ENCODE data around the gene IRGC. TPM values are rescaled to one million over a fixed set of nuclear protein-coding genes. Genes with fewer than 3 reads are reported as not detected.
A peak's percentile ranks its signal among the peaks of the same experiment; 100 is the strongest.
"Not testable (repeated sequence)": the region's sequence is repeated elsewhere in the genome, so short reads cannot be mapped to it uniquely, and the experiment has no call there.

The IRGC gene
- total and polyA plus RNA-seq, 7 donors, result not detected

DNA sequence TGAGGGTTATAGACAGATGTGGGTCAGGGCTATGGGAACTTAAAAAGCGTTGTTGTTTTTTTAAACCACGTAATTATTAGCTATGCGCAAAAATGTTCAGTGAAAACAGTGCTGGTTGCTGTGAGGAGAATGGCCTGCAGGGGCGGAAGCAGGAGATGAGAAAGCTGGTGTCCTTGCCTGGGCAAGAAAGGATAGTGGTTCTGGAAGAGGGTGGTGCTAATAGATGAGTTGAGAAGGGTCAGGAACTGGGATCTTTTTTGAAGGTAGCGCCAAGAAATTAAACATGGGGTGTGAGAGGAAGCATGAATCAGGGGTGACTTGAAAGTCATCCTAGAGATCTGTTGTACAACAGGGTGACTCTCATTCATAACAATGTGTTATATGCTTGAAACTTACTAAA lies 43.6 kb downstream of the IRGC start:
- H3K27ac ChIP-seq, result no peak overlapping the region
- TF ChIP-seq, protein P1, sequence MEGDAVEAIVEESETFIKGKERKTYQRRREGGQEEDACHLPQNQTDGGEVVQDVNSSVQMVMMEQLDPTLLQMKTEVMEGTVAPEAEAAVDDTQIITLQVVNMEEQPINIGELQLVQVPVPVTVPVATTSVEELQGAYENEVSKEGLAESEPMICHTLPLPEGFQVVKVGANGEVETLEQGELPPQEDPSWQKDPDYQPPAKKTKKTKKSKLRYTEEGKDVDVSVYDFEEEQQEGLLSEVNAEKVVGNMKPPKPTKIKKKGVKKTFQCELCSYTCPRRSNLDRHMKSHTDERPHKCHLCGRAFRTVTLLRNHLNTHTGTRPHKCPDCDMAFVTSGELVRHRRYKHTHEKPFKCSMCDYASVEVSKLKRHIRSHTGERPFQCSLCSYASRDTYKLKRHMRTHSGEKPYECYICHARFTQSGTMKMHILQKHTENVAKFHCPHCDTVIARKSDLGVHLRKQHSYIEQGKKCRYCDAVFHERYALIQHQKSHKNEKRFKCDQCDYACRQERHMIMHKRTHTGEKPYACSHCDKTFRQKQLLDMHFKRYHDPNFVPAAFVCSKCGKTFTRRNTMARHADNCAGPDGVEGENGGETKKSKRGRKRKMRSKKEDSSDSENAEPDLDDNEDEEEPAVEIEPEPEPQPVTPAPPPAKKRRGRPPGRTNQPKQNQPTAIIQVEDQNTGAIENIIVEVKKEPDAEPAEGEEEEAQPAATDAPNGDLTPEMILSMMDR (IDR thresholded peaks at IDR 0.05), result no peak
- no peak overlapping the region for H3K4me3 ChIP-seq
- WGBS, 3 donors, result 75 to 81% (median 76%) methylated on average over 5 of the region's 5 CpGs
- no peak for ATAC-seq
- no peaks in the 10 kb centered on the region for H3K9me3 ChIP-seq
- H3K4me1 ChIP-seq, result peaks cover 3% of the 10 kb centered on the region
- intact Hi-C loops (cut with DNase I), result no loop called here
- no peaks in the 10 kb centered on the region for H3K27me3 ChIP-seq (ENCODE audit: insufficient read depth in 3 of 3, low read length in 2 of 3)
- no peaks in the 10 kb centered on the region for H3K36me3 ChIP-seq (ENCODE audit: insufficient read depth in 1 of 2, low read depth in 1 of 2)
- DNase-seq, result no peak

DNA sequence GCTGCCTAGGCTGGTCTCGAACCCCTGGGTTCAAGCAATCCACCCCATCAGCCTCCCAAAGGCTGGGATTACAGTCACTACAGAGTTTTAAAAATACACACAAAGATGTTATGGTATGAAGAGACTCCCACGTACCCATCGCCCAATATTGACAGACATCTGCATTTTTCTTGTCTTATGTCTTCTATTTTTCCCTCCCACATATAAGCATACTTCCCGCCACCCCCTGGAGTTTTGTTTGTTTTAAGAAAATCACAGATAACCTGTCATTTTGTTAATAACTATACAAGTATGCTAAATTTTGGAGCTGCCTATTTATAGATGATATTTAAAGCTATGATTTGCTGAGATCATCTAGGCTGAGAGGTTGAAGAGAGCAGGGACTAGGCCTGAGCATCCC lies 45.1 kb downstream of the IRGC start:
- DNase-seq (no peak), ATAC-seq (no peak)
- H3K4me1 ChIP-seq, result no peaks in the 10 kb centered on the region
- 88 to 95% (median 94%) methylated on average over 4 of the region's 4 CpGs for WGBS, 3 donors
- H3K27me3 ChIP-seq (ENCODE audit: insufficient read depth in 3 of 3, low read length in 2 of 3), result peaks cover 0 to 1% (median 0%) of the 10 kb centered on the region in 3 donors
- H3K4me3 ChIP-seq, result no peak overlapping the region
- no peaks in the 10 kb centered on the region for H3K9me3 ChIP-seq
- H3K36me3 ChIP-seq (ENCODE audit: insufficient read depth in 1 of 2, low read depth in 1 of 2), result no peaks in the 10 kb centered on the region
- TF ChIP-seq, protein P1 (IDR thresholded peaks at IDR 0.05), result no peak
- H3K27ac ChIP-seq, result no peak overlapping the region
- intact Hi-C loops (cut with DNase I), result no loop called here

DNA sequence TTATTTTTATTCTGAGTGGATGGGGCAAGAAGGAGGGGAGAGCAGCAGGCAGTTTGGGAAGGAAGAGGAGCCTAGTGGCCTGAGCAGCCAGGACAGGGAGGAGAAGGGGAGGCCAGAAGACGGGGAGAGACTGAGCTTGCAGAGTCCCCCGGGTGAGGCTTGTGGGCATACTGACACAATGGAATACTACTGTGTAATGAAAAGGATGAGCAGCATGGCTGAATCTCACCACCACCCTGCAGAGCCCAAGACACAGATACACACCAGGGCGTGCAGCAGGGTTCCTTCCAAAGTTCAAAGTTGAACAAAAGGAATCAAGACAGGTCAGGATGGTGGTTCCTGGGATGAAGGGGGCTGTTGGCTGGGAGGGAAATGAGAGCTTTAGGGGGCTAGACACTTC lies 46.9 kb downstream of the IRGC start:
- intact Hi-C loops (cut with DNase I), result no loop called here
- Histone ChIP-seq H3K4me3 (no peak overlapping the region), H3K36me3 (ENCODE audit: insufficient read depth in 1 of 2, low read depth in 1 of 2) (no peaks in the 10 kb centered on the region), H3K4me1 (no peaks in the 10 kb centered on the region), H3K27ac (no peak overlapping the region), H3K9me3 (no peaks in the 10 kb centered on the region), H3K27me3 (ENCODE audit: insufficient read depth in 3 of 3, low read length in 2 of 3) (peaks cover 0 to 1% (median 0%) of the 10 kb centered on the region in 3 donors)
- TF ChIP-seq, protein P1 (IDR thresholded peaks at IDR 0.05), result no peak
- no peak for DNase-seq
- no peak for ATAC-seq
- 74 to 81% (median 76%) methylated on average over 3 of the region's 3 CpGs for WGBS, 3 donors

DNA sequence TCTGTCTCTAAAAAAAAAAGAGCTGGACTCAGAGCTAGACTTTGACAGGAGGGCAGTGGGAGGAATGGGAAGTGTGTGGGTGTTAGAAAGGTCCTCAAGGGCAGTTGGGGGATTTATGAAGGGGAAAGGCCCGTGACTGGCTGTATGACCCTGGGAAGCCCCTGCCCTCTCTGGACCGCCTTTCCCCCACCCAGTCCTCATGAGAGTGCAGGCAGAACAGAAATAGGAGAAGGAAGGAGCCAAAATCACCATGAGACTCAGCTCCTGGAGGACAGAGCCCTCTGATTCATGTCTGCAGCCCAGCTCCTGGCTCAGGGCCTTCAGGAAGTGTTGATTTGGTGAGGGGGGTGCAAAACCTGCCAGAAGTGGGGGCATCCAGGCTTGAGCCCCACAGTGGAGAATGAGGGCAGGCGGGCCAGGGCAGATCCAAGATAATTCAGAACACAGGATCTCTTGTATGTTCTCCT lies 47.6 kb downstream of the IRGC start:
- no peaks in the 10 kb centered on the region for H3K36me3 ChIP-seq (ENCODE audit: insufficient read depth in 1 of 2, low read depth in 1 of 2)
- no peak for ATAC-seq
- peaks cover 0 to 1% (median 0%) of the 10 kb centered on the region in 3 donors for H3K27me3 ChIP-seq (ENCODE audit: insufficient read depth in 3 of 3, low read length in 2 of 3)
- peak in 1 of 2 donors; percentile 28 for DNase-seq
- TF ChIP-seq, protein P1 (IDR thresholded peaks at IDR 0.05), result no peak
- H3K9me3 ChIP-seq, result no peaks in the 10 kb centered on the region
- intact Hi-C loops (cut with DNase I), result no loop called here
- no peak overlapping the region for H3K4me3 ChIP-seq
- H3K4me1 ChIP-seq, result no peaks in the 10 kb centered on the region
- no peak overlapping the region for H3K27ac ChIP-seq
- WGBS, 3 donors, result 31 to 50% (median 43%) methylated on average over 3 of the region's 3 CpGs

DNA sequence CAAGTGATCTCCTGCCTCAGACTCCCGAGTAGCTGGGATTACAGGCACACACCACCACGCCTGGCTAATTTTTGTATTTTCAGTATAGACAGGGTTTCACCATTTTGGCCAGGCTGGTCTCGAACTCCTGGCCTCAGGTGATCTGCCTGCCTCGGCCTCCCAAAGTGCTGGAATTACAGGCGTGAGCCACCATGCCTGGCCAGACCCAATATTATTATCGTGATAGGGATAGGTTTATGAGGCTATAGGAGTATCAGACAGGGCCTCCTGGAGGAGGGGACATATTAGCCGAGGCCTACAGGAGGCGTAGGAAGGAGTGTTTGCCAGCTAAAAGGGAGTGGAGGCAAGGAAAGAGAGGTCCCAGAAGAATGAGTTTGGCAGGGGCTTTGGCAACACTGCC lies 48.8 kb downstream of the IRGC start:
- intact Hi-C loops (cut with DNase I); H3K27me3 ChIP-seq (ENCODE audit: insufficient read depth in 3 of 3, low read length in 2 of 3); H3K36me3 ChIP-seq (ENCODE audit: insufficient read depth in 1 of 2, low read depth in 1 of 2); H3K9me3 ChIP-seq; H3K4me1 ChIP-seq; H3K4me3 ChIP-seq; H3K27ac ChIP-seq: not testable (repeated sequence)
- 77 to 87% (median 80%) methylated on average over 8 of the region's 8 CpGs for WGBS, 3 donors
- DNase-seq (peak in 1 of 2 donors; percentile 2), ATAC-seq (peak in 1 of 4 donors; percentile 10)
